IPS-18a (cell line): ENCODE results near the gene NKIRAS1.
A peak's percentile ranks its signal among the peaks of the same experiment; 100 is the strongest.

Experiments
- H3K27ac ChIP-seq: one replicate; pipeline ENCODE4 v1.5.1; 2013; ENCODE audit warnings: low read length
- H3K27me3 ChIP-seq: one replicate; pipeline ENCODE4 v1.6.1; 2013; ENCODE audit warnings: mild to moderate bottlenecking, low read length; ENCODE audit not compliant: control insufficient read depth, insufficient read depth
- H3K36me3 ChIP-seq: one replicate; pipeline ENCODE4 v1.6.1; 2013; ENCODE audit warnings: low read depth, low read length; ENCODE audit not compliant: control insufficient read depth
- H3K4me1 ChIP-seq: one replicate; pipeline ENCODE4 v1.6.1; 2013; ENCODE audit warnings: low read depth, low read length; ENCODE audit not compliant: control insufficient read depth
- H3K4me3 ChIP-seq: one replicate; pipeline ENCODE4 v1.5.1; 2013; ENCODE audit warnings: low read length
- H3K9ac ChIP-seq: one replicate; pipeline ENCODE4 v1.6.1; 2013; ENCODE audit warnings: mild to moderate bottlenecking, low read length, moderate library complexity
- H3K9me3 ChIP-seq: one replicate; pipeline ENCODE4 v1.6.1; 2013; ENCODE audit warnings: low read depth, low read length; ENCODE audit not compliant: control insufficient read depth

Gene NKIRAS1

GRCh38 chr3:23916886-23917678 lies at the start of gene NKIRAS1, which contains the start of gene RPL15:
Gene NKIRAS1, minus strand, starts transcription at chr3:23916990. Its CDS starts 6,086 bp downstream, at chr3:23910904.
Gene RPL15, plus strand, starts transcription at chr3:23917132. Its CDS starts 728 bp downstream, at chr3:23917860.
- Histone ChIP-seq H3K4me3 (peak within 1 kb of the TSS; percentile 96), H3K27ac (peak within 1 kb of the TSS; percentile 96), H3K4me1 (peaks cover 17% of the 10 kb centered on the region), H3K36me3 (peaks cover 30% of the 10 kb centered on the region), H3K27me3 (peaks cover 12% of the 10 kb centered on the region), H3K9ac (peak within 1 kb of the TSS; percentile 97), H3K9me3 (no peaks in the 10 kb centered on the region)

GRCh38 chr3:23966328-23966727 lies 49.5 kb upstream of the NKIRAS1 start:
- Histone ChIP-seq H3K27me3 (no peaks in the 10 kb centered on the region), H3K4me1 (no peaks in the 10 kb centered on the region), H3K4me3 (no peak overlapping the region), H3K9me3 (no peaks in the 10 kb centered on the region), H3K9ac (no peak overlapping the region), H3K36me3 (peaks cover 56% of the 10 kb centered on the region), H3K27ac (no peak overlapping the region)

- Histone ChIP-seq H3K4me1 (no peaks in the 10 kb centered on the region), H3K27ac (no peak overlapping the region), H3K36me3 (peaks cover 53% of the 10 kb centered on the region)
Observed at GRCh38 chr3:23964537-23965235, 47.9 kb upstream of the NKIRAS1 start.

GRCh38 chr3:23961913-23962312 lies 45.1 kb upstream of the NKIRAS1 start:
- Histone ChIP-seq H3K9me3 (no peaks in the 10 kb centered on the region), H3K27me3 (no peaks in the 10 kb centered on the region), H3K27ac (no peak overlapping the region), H3K4me1 (no peaks in the 10 kb centered on the region), H3K4me3 (no peak overlapping the region), H3K36me3 (peaks cover 50% of the 10 kb centered on the region), H3K9ac (no peak overlapping the region)

More at GRCh38 chr3:23964537-23965235, 47.9 kb upstream of the NKIRAS1 start:
- Histone ChIP-seq H3K27me3 (no peaks in the 10 kb centered on the region), H3K9me3 (no peaks in the 10 kb centered on the region), H3K4me3 (no peak overlapping the region), H3K9ac (no peak overlapping the region)

GRCh38 chr3:23961066-23961465 lies 44.3 kb upstream of the NKIRAS1 start:
- Histone ChIP-seq H3K9ac (no peak overlapping the region), H3K27ac (no peak overlapping the region), H3K4me3 (no peak overlapping the region), H3K27me3 (no peaks in the 10 kb centered on the region), H3K9me3 (no peaks in the 10 kb centered on the region), H3K36me3 (peaks cover 50% of the 10 kb centered on the region), H3K4me1 (no peaks in the 10 kb centered on the region)

GRCh38 chr3:23960649-23961048 lies 43.9 kb upstream of the NKIRAS1 start:
- Histone ChIP-seq H3K9ac (no peak overlapping the region), H3K27me3 (no peaks in the 10 kb centered on the region), H3K36me3 (peaks cover 46% of the 10 kb centered on the region), H3K27ac (no peak overlapping the region), H3K4me1 (no peaks in the 10 kb centered on the region), H3K9me3 (no peaks in the 10 kb centered on the region), H3K4me3 (no peak overlapping the region)

- no peaks in the 10 kb centered on the region for H3K9me3 ChIP-seq
- no peaks in the 10 kb centered on the region for H3K4me1 ChIP-seq
- no peak overlapping the region for H3K9ac ChIP-seq
- H3K27ac ChIP-seq, result no peak overlapping the region
- no peak overlapping the region for H3K4me3 ChIP-seq
- H3K36me3 ChIP-seq, result peaks cover 39% of the 10 kb centered on the region
- H3K27me3 ChIP-seq, result no peaks in the 10 kb centered on the region
Observed at GRCh38 chr3:23959135-23959900, 42.5 kb upstream of the NKIRAS1 start.

GRCh38 chr3:23956701-23957100 lies 39.9 kb upstream of the NKIRAS1 start:
- Histone ChIP-seq H3K27me3 (no peaks in the 10 kb centered on the region), H3K9ac (no peak overlapping the region), H3K4me3 (no peak overlapping the region), H3K9me3 (no peaks in the 10 kb centered on the region), H3K27ac (no peak overlapping the region), H3K4me1 (no peaks in the 10 kb centered on the region), H3K36me3 (peaks cover 25% of the 10 kb centered on the region)

- H3K9ac ChIP-seq, result no peak overlapping the region
- H3K36me3 ChIP-seq, result peaks cover 15% of the 10 kb centered on the region
- H3K4me3 ChIP-seq, result no peak overlapping the region
- H3K9me3 ChIP-seq, result no peaks in the 10 kb centered on the region
- H3K27ac ChIP-seq, result no peak overlapping the region
- no peaks in the 10 kb centered on the region for H3K4me1 ChIP-seq
- no peaks in the 10 kb centered on the region for H3K27me3 ChIP-seq
Observed at GRCh38 chr3:23954144-23954543, 37.4 kb upstream of the NKIRAS1 start.

- Histone ChIP-seq H3K27me3 (no peaks in the 10 kb centered on the region), H3K4me3 (no peak overlapping the region), H3K9me3 (no peaks in the 10 kb centered on the region), H3K9ac (no peak overlapping the region), H3K27ac (no peak overlapping the region), H3K36me3 (peaks cover 15% of the 10 kb centered on the region), H3K4me1 (no peaks in the 10 kb centered on the region)
Observed at GRCh38 chr3:23953523-23953922, 36.7 kb upstream of the NKIRAS1 start.

- no peaks in the 10 kb centered on the region for H3K9me3 ChIP-seq
- H3K9ac ChIP-seq, result no peak overlapping the region
- H3K4me3 ChIP-seq, result no peak overlapping the region
- H3K4me1 ChIP-seq, result peaks cover 6% of the 10 kb centered on the region
- H3K27ac ChIP-seq, result no peak overlapping the region
- no peaks in the 10 kb centered on the region for H3K27me3 ChIP-seq
- H3K36me3 ChIP-seq, result peaks cover 11% of the 10 kb centered on the region
Observed at GRCh38 chr3:23952646-23953045, 35.9 kb upstream of the NKIRAS1 start.
